HFFc6 (cell line): ENCODE results near the gene ALG2. TPM values are rescaled to one million over a fixed set of nuclear protein-coding genes. Genes with fewer than 3 reads are reported as not detected.

Experiments used
- DNase-seq: peaks from one replicate; pipeline ENCODE4 v3.0.0-alpha.2; 2018
- H3K27ac Mint-ChIP-seq: 2 replicates; pipeline ENCODE4 v1.8.0; 2020; ENCODE audit warnings: mild to moderate bottlenecking, mixed read lengths
- H3K27me3 Mint-ChIP-seq: 2 replicates; pipeline ENCODE4 v1.8.0; 2021; ENCODE audit warnings: mild to moderate bottlenecking, moderate library complexity, mixed read lengths; ENCODE audit not compliant: insufficient read depth
- H3K36me3 Mint-ChIP-seq: 2 replicates; pipeline ENCODE4 v1.8.0; 2021; ENCODE audit warnings: low read depth, mixed read lengths
- H3K4me1 Mint-ChIP-seq: 2 replicates; pipeline ENCODE4 v1.8.0; 2020; ENCODE audit warnings: low read depth, mixed read lengths
- H3K4me3 Mint-ChIP-seq: 2 replicates; pipeline ENCODE4 v1.8.0; 2020; ENCODE audit warnings: mild to moderate bottlenecking, moderate library complexity, mixed read lengths
- H3K9me3 Mint-ChIP-seq: 2 replicates; pipeline ENCODE4 v1.8.0; 2020; ENCODE audit warnings: mild to moderate bottlenecking, mixed read lengths
- total RNA-seq, 6 experiments: library from RNA; stranded (reverse); fragmentation: NEBNext Ultra II Directional; extraction: Animal tissue kit (Norgen Biotek cat#: 25700); gene quantifications; 2 replicates in 1 of 6; 3 replicates in 5 of 6; pipeline ENCODE4 v1.2.3, GENCODE V29; 2021
- TF ChIP-seq, protein P1 (sequence below): fragments of 200-600 bp; sonication (generic); IDR thresholded peaks from 2 replicates; pipeline ENCODE4 v1.5.0; 2021; ENCODE audit warnings: antibody characterized with exemption, mild to moderate bottlenecking

The ALG2 gene
- total RNA-seq, 6 experiments from 2014 or later = 30.4 to 42.2 (median 38.3) TPM

DNA sequence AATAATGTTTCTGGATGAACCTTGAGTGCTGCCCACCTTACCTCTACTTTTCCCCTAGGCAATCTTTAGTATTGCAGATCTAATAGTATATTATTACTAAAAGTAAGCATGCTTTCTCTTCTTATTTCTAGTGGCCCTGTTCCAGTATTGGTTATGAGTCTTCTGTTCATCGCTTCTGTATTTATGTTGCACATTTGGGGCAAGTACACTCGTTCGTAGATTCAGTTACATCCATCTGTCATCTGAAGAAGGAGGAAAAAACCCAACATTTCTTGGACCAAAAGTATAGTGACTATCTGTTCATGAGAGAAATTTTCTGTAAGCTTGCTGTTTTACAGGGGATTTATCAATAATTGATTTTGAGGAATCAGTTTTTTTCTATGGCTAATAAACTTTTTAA lies 8.5 kb upstream of the ALG2 start:
- no peak overlapping the region for H3K4me3 Mint-ChIP-seq
- H3K27me3 Mint-ChIP-seq = no peaks in the 10 kb centered on the region
- no peak overlapping the region for H3K27ac Mint-ChIP-seq
- TF ChIP-seq, protein P1, sequence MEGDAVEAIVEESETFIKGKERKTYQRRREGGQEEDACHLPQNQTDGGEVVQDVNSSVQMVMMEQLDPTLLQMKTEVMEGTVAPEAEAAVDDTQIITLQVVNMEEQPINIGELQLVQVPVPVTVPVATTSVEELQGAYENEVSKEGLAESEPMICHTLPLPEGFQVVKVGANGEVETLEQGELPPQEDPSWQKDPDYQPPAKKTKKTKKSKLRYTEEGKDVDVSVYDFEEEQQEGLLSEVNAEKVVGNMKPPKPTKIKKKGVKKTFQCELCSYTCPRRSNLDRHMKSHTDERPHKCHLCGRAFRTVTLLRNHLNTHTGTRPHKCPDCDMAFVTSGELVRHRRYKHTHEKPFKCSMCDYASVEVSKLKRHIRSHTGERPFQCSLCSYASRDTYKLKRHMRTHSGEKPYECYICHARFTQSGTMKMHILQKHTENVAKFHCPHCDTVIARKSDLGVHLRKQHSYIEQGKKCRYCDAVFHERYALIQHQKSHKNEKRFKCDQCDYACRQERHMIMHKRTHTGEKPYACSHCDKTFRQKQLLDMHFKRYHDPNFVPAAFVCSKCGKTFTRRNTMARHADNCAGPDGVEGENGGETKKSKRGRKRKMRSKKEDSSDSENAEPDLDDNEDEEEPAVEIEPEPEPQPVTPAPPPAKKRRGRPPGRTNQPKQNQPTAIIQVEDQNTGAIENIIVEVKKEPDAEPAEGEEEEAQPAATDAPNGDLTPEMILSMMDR = no peak
- peaks cover 19% of the 10 kb centered on the region for H3K36me3 Mint-ChIP-seq
- H3K4me1 Mint-ChIP-seq = peaks cover 7% of the 10 kb centered on the region; the same call in 1 of the 2 replicates
- DNase-seq = no peak
- no peaks in the 10 kb centered on the region for H3K9me3 Mint-ChIP-seq

DNA sequence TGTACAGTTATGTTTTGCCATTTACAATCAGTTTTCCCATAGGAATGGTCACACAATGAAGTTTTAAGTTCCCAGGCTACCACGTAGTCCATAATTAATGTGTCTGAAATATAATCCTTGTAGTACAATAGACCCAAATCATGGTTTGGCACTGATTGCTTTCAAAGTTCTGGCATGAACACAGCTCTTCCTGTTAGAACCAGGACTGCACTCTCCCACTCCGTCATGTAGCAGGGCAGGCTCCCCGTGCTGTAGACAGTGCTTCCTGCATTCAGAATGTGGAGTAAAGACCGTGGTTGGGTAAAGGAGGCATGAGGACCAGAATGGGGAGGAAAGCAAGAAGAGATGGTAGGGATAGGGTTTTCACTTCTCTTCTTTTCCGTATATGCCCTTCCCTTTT lies 4.3 kb upstream of the ALG2 start:
- no peak for DNase-seq
- peaks cover 31% of the 10 kb centered on the region for H3K4me1 Mint-ChIP-seq
- peaks cover 39% of the 10 kb centered on the region for H3K36me3 Mint-ChIP-seq
- H3K27me3 Mint-ChIP-seq = no peaks in the 10 kb centered on the region; the same call in 1 of the 2 replicates
- H3K4me3 Mint-ChIP-seq = no peak overlapping the region
- H3K9me3 Mint-ChIP-seq = no peaks in the 10 kb centered on the region
- TF ChIP-seq, protein P1 = no peak
- H3K27ac Mint-ChIP-seq = no peak overlapping the region

DNA sequence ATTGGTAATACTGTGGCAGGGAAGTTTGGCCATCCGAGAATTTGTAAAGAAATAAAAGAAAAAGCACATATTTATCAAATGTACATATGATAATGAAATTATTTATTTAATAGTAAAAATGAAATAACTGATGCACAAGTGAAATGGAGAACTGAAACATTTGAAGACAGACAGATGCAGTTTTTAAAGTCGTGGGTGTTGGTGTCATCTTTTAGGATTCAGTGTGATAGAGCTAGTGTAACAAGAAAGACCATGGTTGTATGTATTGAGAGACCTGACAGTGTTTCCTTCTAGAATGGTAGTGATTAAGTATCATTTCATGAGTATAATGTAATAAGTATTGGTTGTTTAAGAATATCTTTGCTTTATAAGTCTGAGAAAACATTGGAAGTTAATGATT lies 2.7 kb upstream of the ALG2 start:
- peaks cover 47% of the 10 kb centered on the region for H3K4me1 Mint-ChIP-seq
- TF ChIP-seq, protein P1 = no peak
- no peaks in the 10 kb centered on the region; the same call in 1 of the 2 replicates for H3K27me3 Mint-ChIP-seq
- H3K27ac Mint-ChIP-seq = no peak overlapping the region
- no peaks in the 10 kb centered on the region for H3K9me3 Mint-ChIP-seq
- peaks cover 40% of the 10 kb centered on the region for H3K36me3 Mint-ChIP-seq
- peak overlapping the region; percentile 100 for H3K4me3 Mint-ChIP-seq
- DNase-seq = no peak

DNA sequence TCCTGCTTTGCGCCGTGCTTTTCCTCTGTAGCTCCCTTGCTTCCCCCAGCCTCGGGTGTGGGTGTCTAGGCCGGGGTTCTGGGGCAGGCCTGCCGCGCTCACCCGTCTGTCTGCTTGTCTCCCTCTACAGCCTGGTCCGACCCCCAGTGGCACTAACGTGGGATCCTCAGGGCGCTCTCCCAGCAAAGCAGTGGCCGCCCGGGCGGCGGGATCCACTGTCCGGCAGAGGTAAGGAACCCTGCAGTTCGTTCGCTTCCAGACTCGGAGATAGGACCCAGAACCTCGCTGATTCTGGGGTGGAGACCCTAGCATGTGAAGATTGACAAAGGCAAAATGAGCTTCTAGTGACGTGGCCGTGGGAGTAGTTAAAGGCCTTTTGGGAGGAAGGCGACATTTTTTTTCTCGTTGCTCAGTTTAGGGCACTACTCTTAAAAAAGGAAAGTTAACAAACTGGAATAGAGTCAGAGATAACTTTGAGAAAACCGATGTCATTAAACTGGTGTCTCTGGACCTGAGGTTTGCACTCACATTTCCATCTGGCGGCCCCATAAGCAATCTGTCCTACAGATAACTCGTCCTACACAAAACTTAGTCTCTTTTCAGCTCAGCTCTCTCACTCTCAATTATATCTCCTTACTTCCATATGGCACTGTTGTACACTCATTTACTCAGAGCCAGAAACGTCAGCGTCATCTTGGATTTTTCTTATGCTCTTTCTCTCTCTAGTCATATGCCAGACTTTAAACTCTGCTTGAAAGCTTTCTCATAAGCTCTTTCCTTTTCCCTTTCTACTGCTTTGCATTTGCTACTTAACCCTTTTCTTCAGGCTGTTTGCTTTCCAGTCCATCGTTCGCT lies 901 bp upstream of the ALG2 start:
- Mint-ChIP-seq H3K36me3 (peaks cover 42% of the 10 kb centered on the region), H3K4me1 (peaks cover 50% of the 10 kb centered on the region), H3K4me3 (peak overlapping the region; percentile 100)

DNA sequence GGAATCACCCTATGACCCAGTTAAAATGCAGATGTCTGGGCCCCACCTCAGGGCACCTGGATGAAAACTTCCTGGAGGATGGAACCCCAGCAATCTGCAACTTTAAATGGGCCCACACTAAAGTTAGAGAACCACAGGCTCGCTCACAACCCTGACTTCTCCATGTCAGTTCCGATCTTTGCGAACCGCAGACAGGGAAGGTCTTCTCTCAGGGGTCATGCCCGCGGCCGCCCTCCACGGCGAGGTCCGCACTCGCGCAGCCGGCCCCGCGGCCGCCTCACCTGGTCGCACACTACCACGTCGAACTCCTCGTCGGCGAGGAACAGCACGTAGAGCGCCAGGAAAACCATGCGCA lies 499 bp downstream of the ALG2 start:
- DNase-seq = no peak
- Mint-ChIP-seq H3K27me3 (no peaks in the 10 kb centered on the region; the same call in 1 of the 2 replicates), H3K4me3 (peak overlapping the region; percentile 100), H3K4me1 (peaks cover 50% of the 10 kb centered on the region), H3K27ac (peak overlapping the region; percentile 100), H3K9me3 (no peaks in the 10 kb centered on the region), H3K36me3 (peaks cover 47% of the 10 kb centered on the region)
- TF ChIP-seq, protein P1 = no peak

More for the DNA sequence above, 901 bp upstream of the ALG2 start:
- Mint-ChIP-seq H3K27ac (peak overlapping the region; percentile 100), H3K9me3 (no peaks in the 10 kb centered on the region), H3K27me3 (no peaks in the 10 kb centered on the region; the same call in 1 of the 2 replicates)
- peak; percentile 11 for DNase-seq
- TF ChIP-seq, protein P1 = no peak; the same call in 1 of the 2 replicates
